HG03342 (cell line): ENCODE results near the gene ERC2.

ENCODE experiments used
- ATAC-seq: cut with Tn5 transposase; IDR thresholded peaks from one replicate; pipeline ENCODE4 v1.9.1; 2021; ENCODE audit warnings: mild to moderate bottlenecking, moderate library complexity; ENCODE audit not compliant: unreplicated experiment

ERC2 gene

GRCh38 chr3:55951388-55951787, 516.9 kb downstream of the ERC2 start:
- no peak for ATAC-seq

- ATAC-seq: no peak
These were observed 520.9 kb downstream of the ERC2 start for GRCh38 chr3:55947406-55947805.

GRCh38 chr3:55946574-55947160, 521.6 kb downstream of the ERC2 start:
- no peak for ATAC-seq

GRCh38 chr3:55942868-55943267, 525.4 kb downstream of the ERC2 start:
- ATAC-seq: no peak

GRCh38 chr3:55939287-55939686, 529.0 kb downstream of the ERC2 start:
- ATAC-seq: no peak

GRCh38 chr3:55937301-55937700, 531.0 kb downstream of the ERC2 start:
- ATAC-seq: no peak

GRCh38 chr3:55936549-55937052, 531.7 kb downstream of the ERC2 start:
- no peak for ATAC-seq

- ATAC-seq: no peak
These were observed 533.0 kb downstream of the ERC2 start for GRCh38 chr3:55935241-55935640.

- ATAC-seq: no peak
These were observed 533.5 kb downstream of the ERC2 start for GRCh38 chr3:55934771-55935170.

GRCh38 chr3:55929154-55929869, 539.0 kb downstream of the ERC2 start:
- ATAC-seq: no peak

GRCh38 chr3:55923626-55924025, 544.6 kb downstream of the ERC2 start:
- ATAC-seq: no peak

- ATAC-seq: peak; percentile 55
These were observed 545.1 kb downstream of the ERC2 start for GRCh38 chr3:55923207-55923606.

GRCh38 chr3:55912880-55913279, 555.4 kb downstream of the ERC2 start:
- no peak for ATAC-seq

- ATAC-seq: no peak
These were observed 557.0 kb downstream of the ERC2 start for GRCh38 chr3:55911266-55911665.

- no peak for ATAC-seq
These were observed 557.7 kb downstream of the ERC2 start for GRCh38 chr3:55910543-55910942.

- ATAC-seq: no peak
These were observed 558.9 kb downstream of the ERC2 start for GRCh38 chr3:55909373-55909772.

GRCh38 chr3:55907616-55908015, 560.7 kb downstream of the ERC2 start:
- ATAC-seq: no peak

- ATAC-seq: no peak
These were observed 561.4 kb downstream of the ERC2 start for GRCh38 chr3:55906896-55907295.

GRCh38 chr3:55904716-55905115, 563.6 kb downstream of the ERC2 start:
- ATAC-seq: no peak

GRCh38 chr3:55903680-55904079, 564.6 kb downstream of the ERC2 start:
- ATAC-seq: no peak

GRCh38 chr3:55902221-55902900, 565.9 kb downstream of the ERC2 start:
- no peak for ATAC-seq

GRCh38 chr3:55899887-55900286, 568.4 kb downstream of the ERC2 start:
- ATAC-seq: no peak
